Smooth muscle cell (in vitro differentiated cells): ENCODE measurements around the gene MED10. TPM values are rescaled to one million over a fixed set of nuclear protein-coding genes. Genes with fewer than 3 reads are reported as not detected.

Source experiments
- DNase-seq: peaks from one replicate; lab custom pipeline; 2025; ENCODE audit not compliant: unreplicated experiment; lab: John Stamatoyannopoulos, UW
- H2AFZ ChIP-seq: fragments of 200-600 bp; sonication (generic); 2 replicates; pipeline ENCODE4 v1.6.0; 2016; ENCODE audit warnings: antibody characterized with exemption, low read depth, mild to moderate bottlenecking
- H3F3A ChIP-seq: fragments of 200-600 bp; sonication (generic); 2 replicates; pipeline ENCODE4 v1.6.0; 2017; ENCODE audit warnings: antibody characterized with exemption, low read depth
- H3K27ac ChIP-seq: fragments of 200-600 bp; sonication (generic); 2 replicates; pipeline ENCODE4 v1.5.1; 2016; ENCODE audit warnings: low read depth, mild to moderate bottlenecking
- H3K27me3 ChIP-seq: fragments of 200-600 bp; sonication (generic); 2 replicates; pipeline ENCODE4 v1.6.1; 2016; ENCODE audit warnings: low read depth, mild to moderate bottlenecking
- H3K36me3 ChIP-seq: fragments of 200-600 bp; sonication (generic); 2 replicates; pipeline ENCODE4 v1.5.1; 2016; ENCODE audit warnings: low read depth
- H3K4me1 ChIP-seq: fragments of 200-600 bp; sonication (generic); 2 replicates; pipeline ENCODE4 v1.5.1; 2016; ENCODE audit warnings: low read depth
- H3K4me2 ChIP-seq: fragments of 200-600 bp; sonication (generic); 2 replicates; pipeline ENCODE4 v1.6.0; 2016; ENCODE audit warnings: mild to moderate bottlenecking
- H3K4me3 ChIP-seq: fragments of 200-600 bp; sonication (generic); 2 replicates; pipeline ENCODE4 v1.5.1; 2016; ENCODE audit warnings: mild to moderate bottlenecking
- H3K79me2 ChIP-seq: fragments of 200-600 bp; sonication (generic); 2 replicates; pipeline ENCODE4 v1.6.0; 2016; ENCODE audit warnings: low read depth, mild to moderate bottlenecking
- H3K9ac ChIP-seq: fragments of 200-600 bp; sonication (generic); 2 replicates; pipeline ENCODE4 v1.6.0; 2016; ENCODE audit warnings: low read depth
- H3K9me3 ChIP-seq: fragments of 200-600 bp; sonication (generic); replicated peaks from 2 replicates; pipeline ENCODE4 v1.5.1; 2016; ENCODE audit warnings: low read depth
- H4K20me1 ChIP-seq: fragments of 200-600 bp; sonication (generic); 2 replicates; pipeline ENCODE4 v1.6.0; 2016; ENCODE audit warnings: low read depth
- WGBS: methylation state at CpG from one replicate; pipeline ENCODE4 v1.1.7; 2016; ENCODE audit warnings: low lambda C conversion rate; 5-methylcytosine and 5-hydroxymethylcytosine counted together
- polyA plus RNA-seq: library from polyadenylated mRNA; unstranded; fragments of >200 nt; fragmentation: Nextera tagmentation; extraction: Ambion mirVana; gene quantifications from 2 replicates; pipeline ENCODE4 v1.2.1, GENCODE V29; 2016
- total RNA-seq: library from RNA; depleted of rRNA; stranded (reverse); fragments of >200 nt; gene quantifications from 2 replicates; pipeline ENCODE4 v1.2.3, GENCODE V29; 2014
- TF ChIP-seq, protein P1 (sequence below): fragments of 200-600 bp; sonication (generic); IDR thresholded peaks from 2 replicates; pipeline ENCODE4 v1.5.1; 2017; ENCODE audit warnings: borderline replicate concordance, mild to moderate bottlenecking, antibody characterized with exemption; ENCODE audit not compliant: insufficient read depth, poor library complexity, severe bottlenecking

MED10 gene, protein sequence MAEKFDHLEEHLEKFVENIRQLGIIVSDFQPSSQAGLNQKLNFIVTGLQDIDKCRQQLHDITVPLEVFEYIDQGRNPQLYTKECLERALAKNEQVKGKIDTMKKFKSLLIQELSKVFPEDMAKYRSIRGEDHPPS
- total RNA-seq, result 23.0 and 28.6 TPM in 2 replicates
- polyA plus RNA-seq, result 96.2 and 124 TPM in 2 replicates

DNA sequence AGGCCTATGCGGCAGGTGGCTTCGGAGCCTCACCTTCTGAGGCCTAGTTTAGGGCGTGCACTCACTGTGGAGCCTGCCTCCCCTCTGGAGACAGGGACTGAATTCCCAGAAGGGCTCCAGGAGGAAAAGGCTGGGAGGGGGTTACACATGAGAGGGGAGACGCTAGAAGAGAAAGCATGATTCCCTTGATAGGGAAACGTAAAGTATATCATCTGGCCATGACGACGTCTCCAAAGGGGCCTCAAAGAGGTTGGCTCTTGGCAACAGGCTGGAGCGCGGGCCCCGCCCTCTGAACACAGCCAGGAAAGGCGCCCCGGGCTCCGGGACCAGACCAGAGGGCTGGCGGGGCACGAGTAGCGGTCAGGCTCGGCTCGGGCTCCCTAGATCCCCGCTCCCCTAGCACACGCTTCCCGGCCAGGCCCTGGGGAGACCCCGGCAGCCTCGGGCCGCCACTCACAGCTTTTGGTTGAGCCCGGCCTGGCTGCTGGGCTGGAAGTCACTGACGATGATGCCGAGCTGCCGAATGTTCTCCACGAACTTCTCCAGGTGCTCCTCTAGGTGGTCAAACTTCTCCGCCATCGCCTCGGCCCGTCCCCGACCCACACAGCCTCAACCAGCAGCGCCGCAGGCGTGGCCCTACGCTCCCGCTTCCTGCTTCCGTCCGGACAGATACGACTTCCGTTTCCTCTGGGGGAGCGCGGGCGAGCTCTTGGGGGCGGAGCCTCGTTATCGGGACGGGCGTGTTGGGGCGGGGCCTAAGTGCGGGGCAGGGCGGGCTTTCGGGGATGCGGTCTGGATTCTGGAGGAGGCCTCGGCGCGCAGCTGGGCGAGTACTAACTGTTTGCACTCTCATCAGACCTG lies at the start of gene MED10:
TSS of gene MED10 (minus strand) at position 643 of the 861 bp plus-strand sequence. CDS start at position 579, 64 bp downstream.
- Histone ChIP-seq H3K4me1 (peaks cover 12% of the 10 kb centered on the region), H3F3A (no peaks in the 10 kb centered on the region), H2AFZ (peak within 1 kb of the TSS; percentile 72), H3K27ac (peak within 1 kb of the TSS; percentile 76), H3K36me3 (peaks cover 18% of the 10 kb centered on the region), H4K20me1 (peaks cover 44% of the 10 kb centered on the region), H3K79me2 (peaks cover 34% of the 10 kb centered on the region), H3K4me2 (peak within 1 kb of the TSS; percentile 98), H3K9me3 (no peaks in the 10 kb centered on the region), H3K9ac (peak within 1 kb of the TSS; percentile 93), H3K27me3 (no peaks in the 10 kb centered on the region), H3K4me3 (peak within 1 kb of the TSS; percentile 87)
- TF ChIP-seq, protein P1, sequence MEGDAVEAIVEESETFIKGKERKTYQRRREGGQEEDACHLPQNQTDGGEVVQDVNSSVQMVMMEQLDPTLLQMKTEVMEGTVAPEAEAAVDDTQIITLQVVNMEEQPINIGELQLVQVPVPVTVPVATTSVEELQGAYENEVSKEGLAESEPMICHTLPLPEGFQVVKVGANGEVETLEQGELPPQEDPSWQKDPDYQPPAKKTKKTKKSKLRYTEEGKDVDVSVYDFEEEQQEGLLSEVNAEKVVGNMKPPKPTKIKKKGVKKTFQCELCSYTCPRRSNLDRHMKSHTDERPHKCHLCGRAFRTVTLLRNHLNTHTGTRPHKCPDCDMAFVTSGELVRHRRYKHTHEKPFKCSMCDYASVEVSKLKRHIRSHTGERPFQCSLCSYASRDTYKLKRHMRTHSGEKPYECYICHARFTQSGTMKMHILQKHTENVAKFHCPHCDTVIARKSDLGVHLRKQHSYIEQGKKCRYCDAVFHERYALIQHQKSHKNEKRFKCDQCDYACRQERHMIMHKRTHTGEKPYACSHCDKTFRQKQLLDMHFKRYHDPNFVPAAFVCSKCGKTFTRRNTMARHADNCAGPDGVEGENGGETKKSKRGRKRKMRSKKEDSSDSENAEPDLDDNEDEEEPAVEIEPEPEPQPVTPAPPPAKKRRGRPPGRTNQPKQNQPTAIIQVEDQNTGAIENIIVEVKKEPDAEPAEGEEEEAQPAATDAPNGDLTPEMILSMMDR, result no peak
- WGBS, result under 1% methylated on average over 58 of the region's 60 CpGs
- peak; percentile 79 for DNase-seq

DNA sequence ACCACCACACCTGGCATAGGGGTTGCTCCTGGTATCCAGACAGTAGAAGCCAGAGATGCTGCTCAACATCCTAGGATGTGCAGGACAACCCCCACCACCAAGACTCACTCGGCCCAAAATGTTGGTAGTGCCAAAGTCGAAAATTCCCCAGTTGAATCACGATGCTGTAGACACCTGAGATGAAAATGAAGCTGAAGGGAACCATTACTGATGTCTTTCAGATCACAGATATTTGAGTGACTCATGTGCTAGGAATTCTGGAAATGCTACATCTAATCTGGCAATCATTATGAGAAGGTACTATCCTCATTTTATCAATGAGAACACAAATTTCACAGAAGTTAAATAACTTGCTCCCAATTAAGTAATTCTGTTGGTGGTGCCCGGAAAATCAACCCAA lies 49.3 kb upstream of the MED10 start:
- H3K9me3 ChIP-seq, result no peaks in the 10 kb centered on the region
- no peaks in the 10 kb centered on the region for H4K20me1 ChIP-seq
- H2AFZ ChIP-seq, result no peak overlapping the region
- no peak overlapping the region for H3K9ac ChIP-seq
- TF ChIP-seq, protein P1, result no peak
- H3K4me2 ChIP-seq, result no peak overlapping the region
- H3K36me3 ChIP-seq, result no peaks in the 10 kb centered on the region
- 83% methylated on average over 4 of the region's 4 CpGs for WGBS
- H3K79me2 ChIP-seq, result no peaks in the 10 kb centered on the region
- no peak overlapping the region for H3K27ac ChIP-seq
- H3F3A ChIP-seq, result no peaks in the 10 kb centered on the region
- DNase-seq, result no peak
- no peak overlapping the region for H3K4me3 ChIP-seq
- H3K27me3 ChIP-seq, result peaks cover 15% of the 10 kb centered on the region
- no peaks in the 10 kb centered on the region for H3K4me1 ChIP-seq

DNA sequence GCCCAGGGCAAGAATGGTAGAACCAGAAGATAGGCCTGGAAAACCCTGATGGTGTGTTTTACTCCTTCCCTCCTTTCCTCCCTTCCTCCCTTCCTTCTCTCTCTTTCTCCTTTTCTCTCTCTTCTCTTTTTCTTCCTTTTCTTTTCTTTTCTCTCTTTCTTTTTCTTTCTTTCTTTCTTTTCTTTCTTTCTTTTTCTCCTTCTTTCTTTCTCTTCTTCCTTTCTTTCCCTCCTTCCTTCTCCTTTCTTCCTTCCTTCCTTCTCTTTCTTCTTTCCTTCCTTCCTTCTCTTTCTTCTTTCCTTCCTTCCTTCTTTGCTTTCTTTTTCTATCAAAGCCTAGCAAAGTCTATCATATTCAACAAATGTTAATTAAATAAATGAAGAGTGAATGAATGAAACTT lies 46.4 kb upstream of the MED10 start:
- Histone ChIP-seq H3K9me3 (no peaks in the 10 kb centered on the region), H3K79me2 (no peaks in the 10 kb centered on the region), H3K9ac (no peak overlapping the region), H3K4me3 (no peak overlapping the region), H2AFZ (no peak overlapping the region), H3K36me3 (no peaks in the 10 kb centered on the region), H3K4me1 (no peaks in the 10 kb centered on the region), H3K4me2 (no peak overlapping the region), H3K27ac (no peak overlapping the region), H3K27me3 (peaks cover 13% of the 10 kb centered on the region), H4K20me1 (no peaks in the 10 kb centered on the region), H3F3A (no peaks in the 10 kb centered on the region)
- DNase-seq, result no peak
- TF ChIP-seq, protein P1, result no peak
